ENCODE results near the gene SPNS1. TPM values are rescaled to one million over a fixed set of nuclear protein-coding genes. Genes with fewer than 3 reads are reported as not detected.

Gene SPNS1
- total RNA-seq, 4 donors from 2014 or later, result 17.6 to 25.6 (median 20.2) TPM

GRCh38 chr16:29012913-29013553 lies 38.5 kb downstream of the SPNS1 start:
- TF ChIP-seq POLR2AphosphoS5 (IDR thresholded peaks at IDR 0.05), result no peak
- TF ChIP-seq POLR2A (IDR thresholded peaks at IDR 0.05), result no peak
- no peak for TF ChIP-seq EP300 (IDR thresholded peaks at IDR 0.05)
- TF ChIP-seq, protein P1, sequence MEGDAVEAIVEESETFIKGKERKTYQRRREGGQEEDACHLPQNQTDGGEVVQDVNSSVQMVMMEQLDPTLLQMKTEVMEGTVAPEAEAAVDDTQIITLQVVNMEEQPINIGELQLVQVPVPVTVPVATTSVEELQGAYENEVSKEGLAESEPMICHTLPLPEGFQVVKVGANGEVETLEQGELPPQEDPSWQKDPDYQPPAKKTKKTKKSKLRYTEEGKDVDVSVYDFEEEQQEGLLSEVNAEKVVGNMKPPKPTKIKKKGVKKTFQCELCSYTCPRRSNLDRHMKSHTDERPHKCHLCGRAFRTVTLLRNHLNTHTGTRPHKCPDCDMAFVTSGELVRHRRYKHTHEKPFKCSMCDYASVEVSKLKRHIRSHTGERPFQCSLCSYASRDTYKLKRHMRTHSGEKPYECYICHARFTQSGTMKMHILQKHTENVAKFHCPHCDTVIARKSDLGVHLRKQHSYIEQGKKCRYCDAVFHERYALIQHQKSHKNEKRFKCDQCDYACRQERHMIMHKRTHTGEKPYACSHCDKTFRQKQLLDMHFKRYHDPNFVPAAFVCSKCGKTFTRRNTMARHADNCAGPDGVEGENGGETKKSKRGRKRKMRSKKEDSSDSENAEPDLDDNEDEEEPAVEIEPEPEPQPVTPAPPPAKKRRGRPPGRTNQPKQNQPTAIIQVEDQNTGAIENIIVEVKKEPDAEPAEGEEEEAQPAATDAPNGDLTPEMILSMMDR (IDR thresholded peaks at IDR 0.05), result no peak
- ATAC-seq, result no peak
- whole genome bisulfite sequencing, 2 donors (ENCODE audit: low coverage in 1 of 2), result 50 to 53% methylated on average over 7 to 9 of the region's 9 CpGs
- Histone ChIP-seq H3K36me3 (no peaks in the 10 kb centered on the region), H3K27ac (no peak overlapping the region), H3K4me1 (no peaks in the 10 kb centered on the region), H3K9me3 (no peaks in the 10 kb centered on the region), H3K27me3 (peaks cover 5% of the 10 kb centered on the region), H3K4me3 (no peak overlapping the region)

- no peak overlapping the region for H3K27ac ChIP-seq
- no peak overlapping the region for H3K4me3 ChIP-seq
- no peaks in the 10 kb centered on the region for H3K27me3 ChIP-seq
- 95% methylated on average over 3 of the region's 3 CpGs; no CpG with 5 or more reads in 1 of the 2 donors for WGBS, 2 donors (ENCODE audit: low coverage in 1 of 2)
- TF ChIP-seq, protein P1 (IDR thresholded peaks at IDR 0.05), result no peak
- TF ChIP-seq POLR2AphosphoS5 (IDR thresholded peaks at IDR 0.05), result no peak
- no peak for TF ChIP-seq POLR2A (IDR thresholded peaks at IDR 0.05)
- no peak for TF ChIP-seq EP300 (IDR thresholded peaks at IDR 0.05)
- H3K36me3 ChIP-seq, result no peaks in the 10 kb centered on the region
- H3K4me1 ChIP-seq, result no peaks in the 10 kb centered on the region
- no peak for ATAC-seq
- H3K9me3 ChIP-seq, result no peaks in the 10 kb centered on the region
Observed at GRCh38 chr16:29014561-29015069, 40.0 kb downstream of the SPNS1 start.

GRCh38 chr16:29022196-29022595 lies 47.6 kb downstream of the SPNS1 start:
- H3K4me3 ChIP-seq, result no peak overlapping the region
- 83 to 86% methylated on average over 5 of the region's 5 CpGs for WGBS, 2 donors (ENCODE audit: low coverage in 1 of 2)
- H3K27me3 ChIP-seq, result peaks cover 47% of the 10 kb centered on the region
- no peaks in the 10 kb centered on the region for H3K36me3 ChIP-seq
- no peak for ATAC-seq
- no peaks in the 10 kb centered on the region for H3K9me3 ChIP-seq
- no peaks in the 10 kb centered on the region for H3K4me1 ChIP-seq
- TF ChIP-seq POLR2AphosphoS5 (IDR thresholded peaks at IDR 0.05), result no peak
- TF ChIP-seq, protein P1 (IDR thresholded peaks at IDR 0.05), result no peak
- TF ChIP-seq EP300 (IDR thresholded peaks at IDR 0.05), result no peak
- no peak for TF ChIP-seq POLR2A (IDR thresholded peaks at IDR 0.05)
- H3K27ac ChIP-seq, result no peak overlapping the region

DNA sequence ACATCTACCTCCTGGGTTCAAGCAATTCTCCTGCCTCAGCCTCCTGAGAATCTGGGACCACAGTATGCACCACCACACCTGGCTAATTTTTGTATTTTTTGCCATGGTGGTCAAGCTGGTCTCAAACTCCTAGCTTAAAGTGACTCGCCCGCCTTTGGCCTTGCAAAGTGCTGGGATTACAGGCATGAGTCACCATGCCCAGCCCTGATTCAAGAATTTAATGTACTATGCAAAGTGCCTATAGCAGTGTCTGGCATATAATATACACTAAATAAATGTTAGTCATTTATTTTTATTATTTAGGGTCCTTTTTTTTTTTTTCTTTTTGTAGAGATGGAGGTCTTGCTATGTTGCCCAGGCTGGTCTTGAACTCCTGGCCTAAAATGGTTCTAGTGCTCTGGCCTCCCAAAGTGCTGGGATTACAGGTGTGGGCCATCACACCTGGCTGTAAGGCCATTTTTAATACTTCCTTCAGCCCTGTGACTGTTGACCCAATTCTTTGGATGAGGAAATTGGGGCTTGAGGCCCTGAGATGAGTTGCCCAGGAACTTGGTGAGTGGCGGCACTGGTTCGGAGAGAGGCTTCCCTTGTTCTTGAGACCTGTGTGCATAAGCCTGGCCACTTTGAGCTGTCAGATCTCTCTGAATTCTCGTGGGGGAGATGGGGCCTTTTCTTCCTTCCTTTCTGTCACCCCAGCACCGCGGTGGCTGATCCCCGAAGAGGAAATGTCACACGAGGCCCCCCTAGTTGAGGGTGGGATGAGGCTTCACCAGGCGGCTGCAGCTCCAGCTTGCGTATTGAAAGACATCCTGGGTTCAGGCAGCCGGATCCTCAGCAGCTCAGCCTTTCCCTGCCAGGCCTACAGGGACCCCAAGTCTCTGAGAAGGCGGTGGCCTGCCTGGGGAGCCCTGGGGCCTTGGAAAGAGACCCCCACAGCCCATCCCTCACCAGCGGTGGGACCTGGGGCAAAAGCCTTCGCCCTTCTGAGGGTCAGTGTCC lies 49.0 kb downstream of the SPNS1 start:
- no peak overlapping the region for H3K4me3 ChIP-seq
- H3K4me1 ChIP-seq, result no peaks in the 10 kb centered on the region
- WGBS, 2 donors (ENCODE audit: low coverage in 1 of 2), result 56 to 64% methylated on average over 4 to 7 of the region's 15 CpGs
- H3K36me3 ChIP-seq, result no peaks in the 10 kb centered on the region
- peaks cover 56% of the 10 kb centered on the region for H3K27me3 ChIP-seq
- no peaks in the 10 kb centered on the region for H3K9me3 ChIP-seq
- no peak for ATAC-seq
- no peak overlapping the region for H3K27ac ChIP-seq
- TF ChIP-seq, protein P1 (IDR thresholded peaks at IDR 0.05), result no peak
- TF ChIP-seq EP300 (IDR thresholded peaks at IDR 0.05) (no peak), POLR2A (IDR thresholded peaks at IDR 0.05) (no peak), POLR2AphosphoS5 (IDR thresholded peaks at IDR 0.05) (no peak)
